Trophoblast cell (in vitro differentiated cells and primary cell): ENCODE data around the gene INTS14.

ENCODE experiments used
- DNase-seq, 2 donors: peaks; one replicate each; pipeline ENCODE4 v3.0.0-alpha.2; 2016
- H2AFZ ChIP-seq: 2 replicates; pipeline ENCODE4 v1.6.1; 2013; ENCODE audit warnings: low read length, moderate library complexity, mild to moderate bottlenecking; ENCODE audit not compliant: insufficient read depth, poor library complexity
- H2AK5ac ChIP-seq: 2 replicates; pipeline ENCODE4 v1.6.1; 2013; ENCODE audit warnings: mild to moderate bottlenecking, low read length
- H2BK120ac ChIP-seq: 2 replicates; pipeline ENCODE4 v1.6.1; 2013; ENCODE audit warnings: low read length, mild to moderate bottlenecking, moderate library complexity; ENCODE audit not compliant: insufficient read depth, poor library complexity
- H2BK12ac ChIP-seq: 2 replicates; pipeline ENCODE4 v1.6.1; 2013; ENCODE audit warnings: mild to moderate bottlenecking, low read length, moderate library complexity
- H2BK5ac ChIP-seq: 2 replicates; pipeline ENCODE4 v1.6.1; 2013; ENCODE audit warnings: low read length, low read depth, moderate library complexity, mild to moderate bottlenecking; ENCODE audit not compliant: poor library complexity
- H3K14ac ChIP-seq: 2 replicates; pipeline ENCODE4 v1.6.1; 2013; ENCODE audit warnings: mild to moderate bottlenecking, low read length
- H3K18ac ChIP-seq: 2 replicates; pipeline ENCODE4 v1.6.1; 2013; ENCODE audit warnings: mild to moderate bottlenecking, low read length
- H3K23ac ChIP-seq: 2 replicates; pipeline ENCODE4 v1.6.1; 2013; ENCODE audit warnings: low read length
- H3K27ac ChIP-seq: 2 replicates; pipeline ENCODE4 v1.5.1; 2013; ENCODE audit warnings: low read depth, mild to moderate bottlenecking, inconsistent platforms, low read length, moderate library complexity
- H3K27me3 ChIP-seq: 2 replicates; pipeline ENCODE4 v1.6.1; 2013; ENCODE audit warnings: inconsistent platforms, mild to moderate bottlenecking, low read length, moderate library complexity; ENCODE audit not compliant: insufficient read depth
- H3K36me3 ChIP-seq, 2 experiments: 1 replicate in 1 of 2; 2 replicates in 1 of 2; pipeline ENCODE4 v1.6.1; 2013; ENCODE audit warnings: low read length in 2 of 2, mild to moderate bottlenecking in 2 of 2, moderate library complexity in 1 of 2; ENCODE audit not compliant: insufficient read depth in 2 of 2, control insufficient read depth in 1 of 2
- H3K4ac ChIP-seq: 2 replicates; pipeline ENCODE4 v1.6.1; 2013; ENCODE audit warnings: low read depth, mild to moderate bottlenecking, low read length, moderate library complexity
- H3K4me1 ChIP-seq, 2 experiments: 1 replicate in 1 of 2; 2 replicates in 1 of 2; pipeline ENCODE4 v1.6.1; 2013; ENCODE audit warnings: low read length in 2 of 2, mild to moderate bottlenecking in 2 of 2, moderate library complexity in 1 of 2; ENCODE audit not compliant: insufficient read depth in 2 of 2, control insufficient read depth in 1 of 2
- H3K4me2 ChIP-seq: 2 replicates; pipeline ENCODE4 v1.6.1; 2013; ENCODE audit warnings: inconsistent platforms, mild to moderate bottlenecking, low read length, moderate library complexity
- H3K4me3 ChIP-seq: 2 replicates; pipeline ENCODE4 v1.5.1; 2013; ENCODE audit warnings: mild to moderate bottlenecking, low read depth, low read length, inconsistent platforms
- H3K79me1 ChIP-seq: one replicate; pipeline ENCODE4 v1.6.1; 2013; ENCODE audit warnings: low read length
- H3K79me2 ChIP-seq: 2 replicates; pipeline ENCODE4 v1.6.1; 2013; ENCODE audit warnings: low read length, mild to moderate bottlenecking; ENCODE audit not compliant: control insufficient read depth, insufficient read depth, poor library complexity
- H3K9ac ChIP-seq: 2 replicates; pipeline ENCODE4 v1.6.1; 2013; ENCODE audit warnings: mild to moderate bottlenecking, low read length
- H3K9me3 ChIP-seq: 2 replicates; pipeline ENCODE4 v1.6.1; 2013; ENCODE audit warnings: low read depth, mild to moderate bottlenecking, control low read depth, inconsistent platforms, low read length; ENCODE audit not compliant: insufficient read depth
- H4K12ac ChIP-seq: 2 replicates; pipeline ENCODE4 v1.6.1; 2013; ENCODE audit warnings: low read depth, mild to moderate bottlenecking, low read length, moderate library complexity
- H4K8ac ChIP-seq: 2 replicates; pipeline ENCODE4 v1.6.1; 2013; ENCODE audit warnings: low read depth, mild to moderate bottlenecking, low read length, moderate library complexity
- H4K91ac ChIP-seq: one replicate; pipeline ENCODE4 v1.6.1; 2013; ENCODE audit warnings: low read depth, mild to moderate bottlenecking, low read length, moderate library complexity
- WGBS: extraction: QIAGEN DNeasy Blood & Tissue Kit; methylation state at CpG from one replicate; pipeline ENCODE4 v1.1.7; 2013; ENCODE audit warnings: missing lambda C conversion rate; ENCODE audit not compliant: insufficient read length, insufficient coverage; ENCODE audit errors: extremely low coverage; 5-methylcytosine and 5-hydroxymethylcytosine counted together

INTS14 gene

DNA sequence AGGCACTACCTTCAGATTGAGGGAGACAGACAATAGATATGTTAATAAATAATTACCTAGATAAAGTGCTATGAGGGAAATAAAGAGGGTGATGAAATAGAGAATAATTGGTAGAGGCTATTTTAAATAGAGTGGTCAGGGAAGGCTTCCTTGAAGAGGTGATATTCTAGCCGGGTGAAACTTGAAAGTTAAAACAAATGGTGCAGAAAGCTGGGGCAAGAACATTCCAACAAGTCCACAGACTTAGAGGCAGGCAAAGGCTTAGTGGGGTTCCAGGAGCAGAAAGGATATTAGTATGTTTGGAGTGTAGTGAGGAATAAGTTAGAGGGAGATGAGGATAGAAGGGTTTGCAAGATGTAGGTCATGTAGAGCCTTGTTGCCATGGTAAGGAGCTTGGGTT lies 70.6 kb downstream of the INTS14 start:
- no peak overlapping the region for H2BK120ac ChIP-seq
- no CpG with 5 or more reads among the region's 1 CpG for WGBS
- no peak overlapping the region for H3K27ac ChIP-seq
- no peaks in the 10 kb centered on the region for H3K9me3 ChIP-seq
- H3K18ac ChIP-seq: no peak overlapping the region
- no peak overlapping the region for H3K9ac ChIP-seq
- H3K23ac ChIP-seq: no peak overlapping the region
- no peak for DNase-seq
- H3K79me1 ChIP-seq: no peaks in the 10 kb centered on the region
- no peaks in the 10 kb centered on the region for H3K27me3 ChIP-seq
- peaks cover 3 to 4% of the 10 kb centered on the region in 2 experiments for H3K36me3 ChIP-seq
- H3K14ac ChIP-seq: no peak overlapping the region
- no peak overlapping the region for H4K91ac ChIP-seq
- no peak overlapping the region for H4K8ac ChIP-seq
- H2BK5ac ChIP-seq: no peak overlapping the region
- H3K4me1 ChIP-seq: no peaks in the 10 kb centered on the region
- no peak overlapping the region for H2BK12ac ChIP-seq
- H3K79me2 ChIP-seq: peaks cover 2% of the 10 kb centered on the region
- H3K4me3 ChIP-seq: no peak overlapping the region
- no peak overlapping the region for H2AFZ ChIP-seq
- H2AK5ac ChIP-seq: no peak overlapping the region
- no peak overlapping the region for H4K12ac ChIP-seq
- no peak overlapping the region for H3K4me2 ChIP-seq
- no peak overlapping the region for H3K4ac ChIP-seq

DNA sequence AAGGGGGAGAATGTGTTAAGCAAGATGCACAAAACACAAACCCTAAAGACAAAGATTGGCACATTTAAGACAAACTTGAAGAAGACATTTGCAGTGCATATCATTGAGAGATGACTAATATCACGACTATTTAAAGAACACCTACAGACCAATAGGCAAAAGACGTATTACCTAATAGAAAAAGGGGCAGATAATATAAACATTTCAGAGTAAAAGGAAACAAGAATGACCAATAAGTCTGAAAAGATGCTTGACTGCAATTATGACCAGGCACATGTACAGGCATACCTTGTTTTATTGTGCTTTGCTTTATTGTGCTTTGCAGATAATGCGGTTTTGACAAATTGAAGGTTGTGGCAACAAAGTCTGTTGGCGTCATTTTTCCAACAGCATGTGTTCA lies 75.7 kb downstream of the INTS14 start:
- Histone ChIP-seq H3K18ac (no peak overlapping the region), H4K91ac (no peak overlapping the region), H3K36me3 (peaks cover 3 to 4% of the 10 kb centered on the region in 2 experiments), H4K8ac (no peak overlapping the region), H3K79me2 (peaks cover 12% of the 10 kb centered on the region), H4K12ac (no peak overlapping the region), H2BK12ac (no peak overlapping the region), H3K79me1 (peaks cover 9% of the 10 kb centered on the region), H2AK5ac (no peak overlapping the region), H3K9me3 (no peaks in the 10 kb centered on the region), H2AFZ (no peak overlapping the region), H3K14ac (no peak overlapping the region), H3K27ac (no peak overlapping the region), H3K23ac (no peak overlapping the region), H3K4me1 (no peaks in the 10 kb centered on the region), H2BK5ac (no peak overlapping the region), H3K4me3 (no peak overlapping the region), H3K4me2 (no peak overlapping the region), H3K4ac (no peak overlapping the region), H3K9ac (no peak overlapping the region), H3K27me3 (no peaks in the 10 kb centered on the region), H2BK120ac (no peak overlapping the region)
- no CpG with 5 or more reads among the region's 4 CpGs for WGBS
- DNase-seq: peak in 1 of 2 donors; percentile 19

DNA sequence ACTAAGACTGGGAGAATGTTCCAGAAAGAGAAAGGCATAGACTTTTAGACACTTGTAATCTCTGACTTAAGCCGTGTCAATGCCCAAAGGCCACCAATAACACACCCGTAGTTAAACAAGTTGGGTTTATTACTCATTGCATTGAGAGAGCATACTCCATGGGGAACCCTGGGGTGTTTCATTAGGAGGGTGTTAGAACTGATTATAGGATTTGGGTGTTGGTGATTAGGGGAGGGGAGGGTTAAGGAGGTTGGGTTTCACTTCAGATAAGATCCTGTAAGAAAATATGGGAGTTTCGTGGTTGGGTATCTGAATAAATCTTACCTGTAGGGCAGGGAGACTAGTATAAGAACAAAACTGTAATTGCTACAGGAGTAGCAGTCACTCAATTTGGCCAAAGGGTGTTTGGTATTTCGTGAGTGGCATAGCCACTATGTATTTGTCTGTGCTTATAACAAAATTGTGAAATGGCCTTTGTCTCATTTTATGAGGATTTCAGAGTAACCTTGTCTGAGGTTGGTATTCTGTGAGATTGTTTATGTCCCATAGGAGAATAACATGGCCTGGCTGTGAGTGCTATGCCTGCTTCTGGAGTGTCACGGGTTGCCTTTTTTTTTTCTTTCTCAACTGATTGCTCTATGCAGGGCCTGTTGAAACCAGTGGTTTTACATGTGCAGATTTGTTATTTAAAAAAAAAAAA lies 77.7 kb downstream of the INTS14 start:
- DNase-seq: peak in 1 of 2 donors; percentile 12
- H3K79me2 ChIP-seq: peaks cover 12% of the 10 kb centered on the region
- H3K9me3 ChIP-seq: no peaks in the 10 kb centered on the region
- H2AK5ac ChIP-seq: no peak overlapping the region
- H3K9ac ChIP-seq: no peak overlapping the region
- H3K4ac ChIP-seq: peak overlapping the region; percentile 6
- no CpG with 5 or more reads among the region's 5 CpGs for WGBS
- no peak overlapping the region for H3K18ac ChIP-seq
- no peaks in the 10 kb centered on the region for H3K27me3 ChIP-seq
- peaks cover 9% of the 10 kb centered on the region for H3K79me1 ChIP-seq
- H3K4me3 ChIP-seq: no peak overlapping the region
- H3K4me2 ChIP-seq: no peak overlapping the region
- H2AFZ ChIP-seq: no peak overlapping the region
- peaks cover 3 to 4% of the 10 kb centered on the region in 2 experiments for H3K36me3 ChIP-seq
- H4K8ac ChIP-seq: no peak overlapping the region
- no peak overlapping the region for H2BK5ac ChIP-seq
- H2BK12ac ChIP-seq: no peak overlapping the region
- no peak overlapping the region for H4K91ac ChIP-seq
- no peak overlapping the region for H3K27ac ChIP-seq
- H3K23ac ChIP-seq: no peak overlapping the region
- no peak overlapping the region for H4K12ac ChIP-seq
- no peak overlapping the region for H3K14ac ChIP-seq
- H3K4me1 ChIP-seq: no peaks in the 10 kb centered on the region
- no peak overlapping the region for H2BK120ac ChIP-seq

DNA sequence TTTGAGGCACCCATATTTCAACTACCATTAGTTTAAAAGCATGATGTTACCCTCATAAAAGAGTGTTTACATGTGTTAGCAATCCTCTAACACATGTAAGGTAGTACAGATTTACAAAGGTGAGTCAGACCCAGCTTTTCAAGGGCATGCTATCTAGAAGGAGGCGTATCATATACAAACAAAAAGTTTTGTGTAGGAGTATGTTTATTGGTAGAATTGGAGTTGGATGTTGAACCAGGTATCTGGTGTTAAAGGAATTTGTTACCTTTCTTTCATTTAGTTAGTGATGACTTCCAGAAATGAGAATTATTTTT lies 78.2 kb downstream of the INTS14 start:
- Histone ChIP-seq H2AK5ac (no peak overlapping the region), H3K79me1 (peaks cover 9% of the 10 kb centered on the region), H4K12ac (no peak overlapping the region), H3K23ac (no peak overlapping the region), H3K4ac (no peak overlapping the region), H3K27ac (no peak overlapping the region), H2BK120ac (no peak overlapping the region), H3K4me3 (no peak overlapping the region), H3K14ac (no peak overlapping the region), H3K18ac (no peak overlapping the region), H3K79me2 (peaks cover 12% of the 10 kb centered on the region), H3K9ac (no peak overlapping the region), H4K8ac (no peak overlapping the region), H3K27me3 (no peaks in the 10 kb centered on the region), H2AFZ (no peak overlapping the region), H2BK5ac (no peak overlapping the region), H2BK12ac (no peak overlapping the region), H3K9me3 (no peaks in the 10 kb centered on the region), H3K4me1 (no peaks in the 10 kb centered on the region), H4K91ac (no peak overlapping the region), H3K36me3 (peaks cover 3 to 4% of the 10 kb centered on the region in 2 experiments), H3K4me2 (no peak overlapping the region)
- WGBS: no CpG with 5 or more reads among the region's 1 CpG
- no peak for DNase-seq
